Adrenal gland (tissue), 12 donors: Measurements from ENCODE around the gene ICAM2. TPM values are rescaled to one million over a fixed set of nuclear protein-coding genes. Genes with fewer than 3 reads are reported as not detected.
A peak's percentile ranks its signal among the peaks of the same experiment; 100 is the strongest.

ENCODE experiments used
- DNase-seq, 7 donors: peaks; one replicate each; pipeline ENCODE4 v3.0.0-alpha.2; 2019 to 2020
- H3K27ac ChIP-seq, 5 donors: fragments of 200-600 bp; sonication (generic) in 4 of 5; 1 replicate in 3 of 5; 2 replicates in 2 of 5; pipeline versions ENCODE4 v1.5.1 to v1.8.0; 2016 to 2020; ENCODE audit warnings: mild to moderate bottlenecking in 1 of 5
- H3K27me3 ChIP-seq: fragments of 200-600 bp; 2 replicates; pipeline ENCODE4 v1.8.0; 2021
- H3K36me3 ChIP-seq, 2 donors: fragments of 200-600 bp; replicated peaks in 1 of 2; 1 replicate in 1 of 2; 2 replicates in 1 of 2; pipeline versions ENCODE4 v1.5.1 to v1.8.0; 2018 to 2022
- H3K4me1 ChIP-seq, 2 donors: fragments of 200-600 bp; replicated peaks in 1 of 2; 1 replicate in 1 of 2; 2 replicates in 1 of 2; pipeline versions ENCODE4 v1.5.1 to v1.8.0; 2018 to 2021
- H3K4me3 ChIP-seq, 4 donors: fragments of 200-600 bp; sonication (generic) in 3 of 4; one replicate each; pipeline ENCODE4 v1.5.1; 2016 to 2018
- H3K9me3 ChIP-seq, 3 donors: fragments of 200-600 bp; sonication (generic) in 1 of 3; replicated peaks in 1 of 3; 1 replicate in 2 of 3; 2 replicates in 1 of 3; pipeline versions ENCODE4 v1.5.1 to v1.8.0; 2016 to 2021
- POLR2A ChIP-seq, 2 donors: fragments of 450-650 bp; IDR thresholded peaks; one replicate each; pipeline ENCODE4 v1.6.1; 2017; ENCODE audit warnings: antibody characterized with exemption in 2 of 2, mild to moderate bottlenecking in 2 of 2, moderate library complexity in 1 of 2
- WGBS, 4 donors: extraction: QIAGEN DNeasy Blood & Tissue Kit in 2 of 4; methylation state at CpG; one replicate each; pipeline versions ENCODE4 v1.1.5 to v1.1.7; 2013 to 2017; 5-methylcytosine and 5-hydroxymethylcytosine counted together
- intact Hi-C, 2 donors: fragments of 100-400 bp; cut with DNase I; formaldehyde crosslinking; loops; one replicate each; pipeline versions ENCODE4 v1.14.1 to v1.15.0; 2022 to 2023
- polyA plus RNA-seq, 3 donors: library from polyadenylated mRNA; stranded (reverse); fragments of 200-250 nt in 2 of 3; fragments of 350-450 nt in 1 of 3; fragmentation: Illumina TruSeq in 1 of 3; extraction: RNeasy Lipid Tissue Mini Kit (QIAGEN cat#74804) in 1 of 3; gene quantifications; one replicate each; pipeline ENCODE4 v1.2.3, GENCODE V29; 2013 to 2014
- total RNA-seq, 9 donors: library from RNA; depleted of rRNA in 4 of 9; stranded (reverse); fragments of >200 nt in 4 of 9; fragments of 120-200 nt in 1 of 9; fragmentation: NEBNext Ultra II Directional in 1 of 9; extraction: Animal tissue kit (Norgen Biotek cat#: 25700) in 1 of 9; gene quantifications; one replicate each; pipeline versions ENCODE4 v1.1.0 to v1.2.4, GENCODE V29; 2013 to 2023
- TF ChIP-seq, protein P1 (sequence below), 6 experiments: fragments of 450-650 bp in 4 of 6; fragments of 200-600 bp in 2 of 6; sonication (generic) in 1 of 6; IDR thresholded peaks; 1 replicate in 5 of 6; 2 replicates in 1 of 6; pipeline versions ENCODE4 v1.5.1 to v1.8.0; 2016 to 2021; ENCODE audit warnings: antibody characterized with exemption in 6 of 6, mild to moderate bottlenecking in 2 of 6, moderate library complexity in 1 of 6
- donor health status: healthy with polysubstance abuse.
- donor health status: Bipolar disorder and iron deficiency.
- donor health status: DM: yes; HTN: yes; CAD: no.
- donor health status: DM: no; HTN: no; CAD: no.
- donor health status: DM: no; HTN: no; CAD: no.
- donor health status: DM: yes; HTN: yes; CAD: no.

The ICAM2 gene
- total and polyA plus RNA-seq, 12 donors = 9.6 to 42.2 (median 20.9) TPM

DNA sequence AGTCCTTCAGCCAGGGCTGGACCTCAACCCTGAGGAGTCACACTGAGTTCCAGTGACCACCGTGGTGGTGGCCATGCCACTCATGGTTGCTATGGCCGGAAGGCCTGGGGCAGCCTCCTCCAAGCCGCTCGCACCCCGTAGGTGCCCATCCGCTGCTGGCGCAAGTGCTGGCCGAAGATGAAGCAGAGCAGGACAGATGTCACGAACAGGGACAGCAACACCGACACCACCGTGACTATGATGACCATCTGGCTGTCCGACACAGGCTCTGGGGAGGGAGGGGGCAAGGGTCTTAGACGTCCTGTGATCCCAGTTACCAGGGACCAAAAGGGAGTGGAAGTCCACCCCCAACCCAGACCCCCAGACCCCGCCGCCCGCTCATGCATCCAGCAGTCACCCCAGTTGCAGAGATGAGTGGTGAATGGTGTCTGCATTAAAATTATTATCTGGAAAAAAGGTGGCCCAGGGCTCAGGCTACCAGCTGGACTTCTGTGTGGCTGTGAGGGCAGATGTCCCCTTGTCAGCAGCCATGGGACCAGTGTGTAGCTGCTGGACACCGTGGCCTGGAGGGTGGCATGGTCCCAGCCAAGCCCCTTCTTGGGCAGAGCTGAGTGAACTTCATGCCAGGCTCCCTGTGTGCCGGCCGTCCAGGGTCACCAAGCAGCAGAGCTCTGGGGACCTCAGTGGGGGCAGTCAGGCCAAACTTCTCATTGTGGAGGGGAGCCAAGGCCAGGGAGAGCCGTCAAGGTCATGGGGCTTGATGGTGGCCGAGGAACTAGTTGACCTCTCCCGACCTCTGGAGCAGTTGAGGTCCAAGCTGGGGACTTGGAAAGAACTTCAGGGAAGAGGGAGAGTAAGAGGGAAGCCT lies 17.5 kb downstream of the ICAM2 start:
- peak in 4 of 7 donors; percentile 6 to 45 (median 11) for DNase-seq

DNA sequence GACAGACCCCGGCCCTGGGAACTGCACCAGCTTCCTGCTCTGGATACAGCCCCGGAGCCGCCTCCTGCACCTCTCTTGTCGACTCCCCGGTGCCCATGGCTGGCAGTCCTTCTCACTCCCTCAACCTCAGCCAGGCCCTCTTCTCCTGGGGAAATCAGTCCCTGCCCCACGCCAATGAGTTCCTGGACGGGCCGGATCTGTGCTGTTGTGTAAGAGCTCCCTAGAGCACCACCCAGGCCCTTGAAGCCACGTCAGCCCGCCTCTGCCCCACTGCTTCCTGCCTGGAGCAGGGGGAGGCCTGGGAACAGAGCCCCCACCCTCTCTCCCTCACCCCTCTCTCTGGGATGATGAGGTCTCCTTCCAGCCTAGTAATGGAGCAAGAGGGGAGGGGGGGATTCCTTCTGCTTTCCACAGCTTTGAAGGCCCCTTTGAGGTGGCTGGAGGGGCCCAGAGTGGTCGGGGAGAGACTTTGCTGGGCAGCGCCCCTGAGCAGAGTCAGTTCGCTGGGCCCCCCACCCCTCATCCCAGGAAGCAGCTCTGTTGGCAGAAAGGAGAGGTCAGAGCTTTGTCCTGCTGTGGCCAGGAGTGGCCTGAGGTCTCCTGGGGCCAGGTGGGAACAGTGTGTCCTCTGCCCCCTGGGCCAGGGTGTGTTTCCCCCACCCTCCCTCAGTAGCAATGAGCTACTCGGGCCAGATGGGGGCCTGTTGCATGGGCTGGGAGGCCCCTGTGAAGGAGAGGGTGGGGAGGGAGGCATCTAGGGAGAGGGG lies 18.5 kb downstream of the ICAM2 start:
- H3K27me3 ChIP-seq = peaks cover 6% of the 10 kb centered on the region
- intact Hi-C loops = loop anchor here in 1 of 2 donors (10.0 kb wide), 1 partner anchor 77 kb away; no protein-coding TSS in a partner anchor
- TF ChIP-seq POLR2A (IDR thresholded peaks at IDR 0.05) = no peak
- TF ChIP-seq, protein P1, sequence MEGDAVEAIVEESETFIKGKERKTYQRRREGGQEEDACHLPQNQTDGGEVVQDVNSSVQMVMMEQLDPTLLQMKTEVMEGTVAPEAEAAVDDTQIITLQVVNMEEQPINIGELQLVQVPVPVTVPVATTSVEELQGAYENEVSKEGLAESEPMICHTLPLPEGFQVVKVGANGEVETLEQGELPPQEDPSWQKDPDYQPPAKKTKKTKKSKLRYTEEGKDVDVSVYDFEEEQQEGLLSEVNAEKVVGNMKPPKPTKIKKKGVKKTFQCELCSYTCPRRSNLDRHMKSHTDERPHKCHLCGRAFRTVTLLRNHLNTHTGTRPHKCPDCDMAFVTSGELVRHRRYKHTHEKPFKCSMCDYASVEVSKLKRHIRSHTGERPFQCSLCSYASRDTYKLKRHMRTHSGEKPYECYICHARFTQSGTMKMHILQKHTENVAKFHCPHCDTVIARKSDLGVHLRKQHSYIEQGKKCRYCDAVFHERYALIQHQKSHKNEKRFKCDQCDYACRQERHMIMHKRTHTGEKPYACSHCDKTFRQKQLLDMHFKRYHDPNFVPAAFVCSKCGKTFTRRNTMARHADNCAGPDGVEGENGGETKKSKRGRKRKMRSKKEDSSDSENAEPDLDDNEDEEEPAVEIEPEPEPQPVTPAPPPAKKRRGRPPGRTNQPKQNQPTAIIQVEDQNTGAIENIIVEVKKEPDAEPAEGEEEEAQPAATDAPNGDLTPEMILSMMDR (IDR thresholded peaks at IDR 0.05) = no peak
- H3K27ac ChIP-seq = peak overlapping the region in 1 of 5 donors; percentile 56
- H3K36me3 ChIP-seq = no peaks in the 10 kb centered on the region
- no peak overlapping the region for H3K4me3 ChIP-seq
- H3K4me1 ChIP-seq = peaks cover 10 to 17% of the 10 kb centered on the region in 2 donors
- 79 to 84% (median 82%) methylated on average over 3 to 14 of the region's 14 CpGs for WGBS, 4 donors
- peak in 4 of 7 donors; percentile 19 to 73 (median 41) for DNase-seq
- no peaks in the 10 kb centered on the region for H3K9me3 ChIP-seq

More for the DNA sequence above, 17.5 kb downstream of the ICAM2 start:
- no peak for TF ChIP-seq POLR2A (IDR thresholded peaks at IDR 0.05)
- TF ChIP-seq, protein P1 (IDR thresholded peaks at IDR 0.05) = no peak
- Histone ChIP-seq H3K9me3 (no peaks in the 10 kb centered on the region), H3K27ac (no peak overlapping the region), H3K36me3 (no peaks in the 10 kb centered on the region), H3K4me1 (peaks cover 9 to 21% of the 10 kb centered on the region in 2 donors), H3K4me3 (no peak overlapping the region), H3K27me3 (peaks cover 2% of the 10 kb centered on the region)
- WGBS, 4 donors = 80 to 88% (median 85%) methylated on average over 5 to 22 of the region's 22 CpGs
- intact Hi-C loops = loop anchor here in 1 of 2 donors (10.0 kb wide), 1 partner anchor 78 kb away; no protein-coding TSS in a partner anchor

- TF ChIP-seq POLR2A (IDR thresholded peaks at IDR 0.05) = no peak
- TF ChIP-seq, protein P1 (IDR thresholded peaks at IDR 0.05) = no peak
- DNase-seq = peak in 2 of 7 donors; percentile 8 to 43
- Histone ChIP-seq H3K36me3 (no peaks in the 10 kb centered on the region), H3K4me1 (peaks cover 10 to 15% of the 10 kb centered on the region in 2 donors), H3K27ac (peak overlapping the region in 1 of 5 donors; percentile 56), H3K9me3 (no peaks in the 10 kb centered on the region), H3K27me3 (peaks cover 6% of the 10 kb centered on the region), H3K4me3 (no peak overlapping the region)
- intact Hi-C loops = loop anchor here in 1 of 2 donors (10.0 kb wide), 1 partner anchor 76 kb away; no protein-coding TSS in a partner anchor
- WGBS, 4 donors = 76 to 100% (median 83%) methylated on average over 2 to 7 of the region's 7 CpGs
These were observed 19.3 kb downstream of the ICAM2 start for GRCh38 chr17:64001091-64001579.
